Measurements from ENCODE around the gene SYT9.

GRCh38 chr11:7257724-7258123 lies 6.0 kb downstream of the SYT9 start:
- TF ChIP-seq GATA2 (IDR thresholded peaks at IDR 0.05; ENCODE audit: low read depth, low read length): no peak
- no peak for TF ChIP-seq GATA3 (IDR thresholded peaks at IDR 0.05; ENCODE audit: low read depth, low read length)
